Kidney (tissue), 14 donors: ENCODE measurements around the gene RBM3. TPM values are rescaled to one million over a fixed set of nuclear protein-coding genes. Genes with fewer than 3 reads are reported as not detected.

ENCODE experiments used
- DNase-seq, 5 donors: peaks; one replicate each; pipeline ENCODE4 v3.0.0-alpha.2; 2013 to 2020
- FAIRE-seq: peaks from 2 replicates; lab custom pipeline; 2012; peaks lifted over from hg19 to GRCh38; lab: Jason Lieb, UNC
- H3K27ac ChIP-seq, 2 donors: one replicate each; pipeline ENCODE4 v1.7.0; 2013; ENCODE audit warnings: low read depth in 2 of 2, low read length in 2 of 2, inconsistent platforms in 1 of 2
- H3K27me3 ChIP-seq: one replicate; pipeline ENCODE4 v1.7.1; 2013; ENCODE audit warnings: low read length, inconsistent platforms; ENCODE audit not compliant: control insufficient read depth, insufficient read depth
- H3K36me3 ChIP-seq, 3 donors: one replicate each; pipeline versions ENCODE4 v1.7.0 to v1.7.1; 2013; ENCODE audit warnings: low read length in 3 of 3, control low read depth in 1 of 3, inconsistent platforms in 1 of 3; ENCODE audit not compliant: insufficient read depth in 3 of 3, control insufficient read depth in 2 of 3
- H3K4me1 ChIP-seq, 3 donors: one replicate each; pipeline versions ENCODE4 v1.7.0 to v1.7.1; 2013; ENCODE audit warnings: low read length in 3 of 3, inconsistent platforms in 1 of 3, low read depth in 1 of 3; ENCODE audit not compliant: control insufficient read depth in 2 of 3, insufficient read depth in 2 of 3
- H3K4me3 ChIP-seq, 3 donors: one replicate each; pipeline versions ENCODE4 v1.7.0 to v1.8.1; 2013; ENCODE audit warnings: low read length in 3 of 3, control low read depth in 1 of 3, inconsistent platforms in 1 of 3
- H3K9ac ChIP-seq, 3 donors: one replicate each; pipeline versions ENCODE4 v1.7.0 to v1.7.1; 2013; ENCODE audit warnings: low read length in 3 of 3, control low read depth in 1 of 3, inconsistent platforms in 1 of 3
- H3K9me3 ChIP-seq, 3 donors: one replicate each; pipeline versions ENCODE4 v1.7.0 to v1.7.1; 2013; ENCODE audit warnings: low read length in 3 of 3, control low read depth in 1 of 3, inconsistent platforms in 1 of 3; ENCODE audit not compliant: control insufficient read depth in 2 of 3, insufficient read depth in 1 of 3
- CTCF ChIP-seq: IDR thresholded peaks from 3 replicates; pipeline ENCODE4 v1.5.1; 2012; ENCODE audit warnings: mild to moderate bottlenecking, moderate library complexity, borderline replicate concordance; ENCODE audit not compliant: insufficient read depth; ENCODE audit errors: extremely low read depth
- intact Hi-C: fragments of 100-400 bp; cut with DNase I; formaldehyde crosslinking; loops from one replicate; pipeline ENCODE4 v1.11.1; 2022
- polyA plus RNA-seq: library from polyadenylated mRNA; stranded (reverse); fragments of 350-450 nt; fragmentation: Illumina TruSeq; extraction: RNeasy Lipid Tissue Mini Kit (QIAGEN cat#74804); gene quantifications from one replicate; pipeline ENCODE4 v1.2.3, GENCODE V29; 2014; ENCODE audit warnings: low read depth, low replicate concordance; ENCODE audit not compliant: insufficient read depth
- total RNA-seq: library from RNA; stranded (reverse); fragmentation: NEBNext Ultra II Directional; extraction: Animal tissue kit (Norgen Biotek cat#: 25700); gene quantifications from one replicate; pipeline ENCODE4 v1.2.1, GENCODE V29; 2021
- donor health status: control.
- donor health status: control.
- donor health status: control.
- donor health status: control.
- donor health status: control.
- donor health status: DM: yes; HTN: yes; CAD: no.
- donor health status: Normal renal cell carcinoma (clear cell type).

RBM3 gene
- total and polyA plus RNA-seq, 2 donors from 2014 or later: 86.9 to 265 TPM

- H3K36me3 ChIP-seq: peaks cover 0 to 17% (median 14%) of the 10 kb centered on the region in 3 donors
- peak; percentile 80 for FAIRE-seq
Measured at GRCh38 chrX:48597353-48598264, 23.3 kb downstream of the RBM3 start, which contains the start of gene WDR13. Gene WDR13 (plus strand): TSS chrX:48597492. CDS start chrX:48597997, 505 bp downstream.

GRCh38 chrX:48598614-48599013 is 24.3 kb downstream of the RBM3 start:
- Histone ChIP-seq H3K9ac (peak overlapping the region in 1 of 3 donors; percentile 69), H3K4me1 (peaks cover 0 to 4% (median 0%) of the 10 kb centered on the region in 3 donors), H3K36me3 (peaks cover 0 to 19% (median 16%) of the 10 kb centered on the region in 3 donors), H3K4me3 (peak overlapping the region in 2 of 3 donors; percentile 78 to 89), H3K9me3 (no peaks in the 10 kb centered on the region), H3K27ac (no peak overlapping the region), H3K27me3 (no peaks in the 10 kb centered on the region)
- FAIRE-seq (no peak), DNase-seq (peak in 2 of 5 donors; percentile 57 to 74)
- TF ChIP-seq CTCF: no peak
- intact Hi-C loops: no loop called here

More at GRCh38 chrX:48597353-48598264, 23.3 kb downstream of the RBM3 start, which contains the start of gene WDR13:
- no peaks in the 10 kb centered on the region for H3K27me3 ChIP-seq
- H3K4me1 ChIP-seq: peaks cover 0 to 4% (median 0%) of the 10 kb centered on the region in 3 donors
- peak; percentile 94 to 97 (median 96) for DNase-seq
- H3K27ac ChIP-seq: peak within 1 kb of the TSS; percentile 99
- H3K4me3 ChIP-seq: peak within 1 kb of the TSS; percentile 78 to 89 (median 89)
- no peak for TF ChIP-seq CTCF
- no peaks in the 10 kb centered on the region for H3K9me3 ChIP-seq
- intact Hi-C loops: no loop called here
- peak within 1 kb of the TSS; percentile 65 to 93 (median 78) for H3K9ac ChIP-seq

GRCh38 chrX:48599341-48599740 is 25.1 kb downstream of the RBM3 start:
- H3K36me3 ChIP-seq: peaks cover 0 to 19% (median 18%) of the 10 kb centered on the region in 3 donors

More at GRCh38 chrX:48599341-48599740, 25.1 kb downstream of the RBM3 start:
- no peak for DNase-seq
- no peak for FAIRE-seq
- no peaks in the 10 kb centered on the region for H3K27me3 ChIP-seq
- no peak overlapping the region for H3K9ac ChIP-seq
- no peaks in the 10 kb centered on the region for H3K9me3 ChIP-seq
- no peak for TF ChIP-seq CTCF
- H3K27ac ChIP-seq: no peak overlapping the region
- no peak overlapping the region for H3K4me3 ChIP-seq
- intact Hi-C loops: no loop called here
- peaks cover 0 to 4% (median 0%) of the 10 kb centered on the region in 3 donors for H3K4me1 ChIP-seq
